Effector memory CD4-positive, alpha-beta T cell (primary cell): ENCODE measurements around the gene APOA1.

Experiments
- DNase-seq, 3 donors: peaks; one replicate each; pipeline ENCODE4 v3.0.0-alpha.2; 2020
- H3K27ac ChIP-seq: 2 replicates; pipeline ENCODE4 v1.7.0; 2013; ENCODE audit warnings: mild to moderate bottlenecking, low read length, moderate library complexity; ENCODE audit not compliant: insufficient read depth, poor library complexity, severe bottlenecking
- H3K27me3 ChIP-seq: replicated peaks from 2 replicates; pipeline ENCODE4 v1.7.0; 2013; ENCODE audit warnings: mild to moderate bottlenecking, low read length; ENCODE audit not compliant: insufficient read depth, control insufficient read depth, poor library complexity, severe bottlenecking
- H3K36me3 ChIP-seq: 2 replicates; pipeline ENCODE4 v1.7.0; 2013; ENCODE audit warnings: mild to moderate bottlenecking, low read length, moderate library complexity; ENCODE audit not compliant: control insufficient read depth, insufficient read depth
- H3K4me1 ChIP-seq: 2 replicates; pipeline ENCODE4 v1.7.0; 2013; ENCODE audit warnings: low read length, mild to moderate bottlenecking; ENCODE audit not compliant: control insufficient read depth, insufficient read depth, poor library complexity, severe bottlenecking
- H3K4me3 ChIP-seq: 2 replicates; pipeline ENCODE4 v1.7.0; 2013; ENCODE audit warnings: low read length, low read depth, mild to moderate bottlenecking; ENCODE audit not compliant: insufficient read depth, poor library complexity, severe bottlenecking
- H3K9me3 ChIP-seq: 2 replicates; pipeline ENCODE4 v1.7.0; 2013; ENCODE audit warnings: mild to moderate bottlenecking, low read length, moderate library complexity; ENCODE audit not compliant: control insufficient read depth

APOA1 gene

DNA sequence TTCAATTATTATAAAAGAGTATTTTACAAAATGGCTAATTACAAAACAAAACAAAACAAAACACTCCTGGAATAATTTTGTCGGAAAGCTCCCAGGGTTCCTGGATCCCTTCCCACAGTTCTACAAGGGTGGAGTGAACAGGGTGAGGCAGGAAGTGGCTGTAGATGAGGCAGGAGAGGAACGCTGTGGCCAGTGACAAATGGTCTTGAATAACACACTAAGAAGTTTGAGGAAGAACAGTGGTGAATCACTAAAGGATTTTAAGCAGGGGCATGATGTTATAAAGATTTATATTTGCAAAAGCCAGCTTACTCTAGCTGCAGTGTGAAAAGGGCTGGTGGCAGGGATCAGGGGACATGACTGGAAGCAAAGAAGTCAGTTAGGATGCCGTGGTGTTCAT is 33.8 kb upstream of the APOA1 start:
- no peak for DNase-seq
- Histone ChIP-seq H3K4me1 (no peaks in the 10 kb centered on the region), H3K27me3 (no peaks in the 10 kb centered on the region), H3K9me3 (no peaks in the 10 kb centered on the region), H3K4me3 (no peak overlapping the region), H3K36me3 (peaks cover 79% of the 10 kb centered on the region), H3K27ac (no peak overlapping the region)

GRCh38 chr11:116870054-116870453 is 32.6 kb upstream of the APOA1 start:
- Histone ChIP-seq H3K9me3 (no peaks in the 10 kb centered on the region), H3K27me3 (no peaks in the 10 kb centered on the region), H3K4me3 (no peak overlapping the region), H3K4me1 (no peaks in the 10 kb centered on the region), H3K36me3 (peaks cover 77% of the 10 kb centered on the region), H3K27ac (no peak overlapping the region)
- DNase-seq, result no peak

GRCh38 chr11:116869610-116870009 is 32.2 kb upstream of the APOA1 start:
- Histone ChIP-seq H3K9me3 (no peaks in the 10 kb centered on the region), H3K27me3 (no peaks in the 10 kb centered on the region), H3K4me1 (no peaks in the 10 kb centered on the region), H3K36me3 (peaks cover 77% of the 10 kb centered on the region), H3K4me3 (no peak overlapping the region), H3K27ac (no peak overlapping the region)
- no peak for DNase-seq

GRCh38 chr11:116868066-116868465 is 30.6 kb upstream of the APOA1 start:
- no peaks in the 10 kb centered on the region for H3K27me3 ChIP-seq
- H3K9me3 ChIP-seq, result no peaks in the 10 kb centered on the region
- no peaks in the 10 kb centered on the region for H3K4me1 ChIP-seq
- DNase-seq, result no peak
- H3K36me3 ChIP-seq, result peaks cover 67% of the 10 kb centered on the region
- H3K4me3 ChIP-seq, result no peak overlapping the region
- no peak overlapping the region for H3K27ac ChIP-seq

DNA sequence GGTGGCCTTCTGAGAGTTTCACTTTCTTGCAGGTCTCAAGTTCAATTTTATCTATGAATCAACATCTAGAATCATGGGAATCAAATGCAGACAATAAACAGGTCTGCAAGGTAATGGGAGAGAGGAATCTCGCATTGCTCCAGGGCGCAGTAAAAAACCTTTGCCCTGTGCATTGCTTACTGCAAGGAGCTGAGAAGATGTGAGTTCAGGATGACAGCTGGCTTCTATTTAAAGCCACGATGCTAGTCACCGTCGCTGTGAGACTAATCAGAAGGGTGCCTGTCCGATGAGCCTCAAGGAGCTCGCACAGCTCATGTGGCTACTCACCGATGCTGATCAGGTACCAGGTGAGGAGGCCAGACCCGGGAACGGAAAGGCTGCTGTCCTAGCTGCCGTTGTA is 30.2 kb upstream of the APOA1 start:
- no peak overlapping the region for H3K4me3 ChIP-seq
- no peak for DNase-seq
- H3K9me3 ChIP-seq, result no peaks in the 10 kb centered on the region
- H3K27ac ChIP-seq, result no peak overlapping the region
- peaks cover 63% of the 10 kb centered on the region for H3K36me3 ChIP-seq
- no peaks in the 10 kb centered on the region for H3K4me1 ChIP-seq
- H3K27me3 ChIP-seq, result no peaks in the 10 kb centered on the region

DNA sequence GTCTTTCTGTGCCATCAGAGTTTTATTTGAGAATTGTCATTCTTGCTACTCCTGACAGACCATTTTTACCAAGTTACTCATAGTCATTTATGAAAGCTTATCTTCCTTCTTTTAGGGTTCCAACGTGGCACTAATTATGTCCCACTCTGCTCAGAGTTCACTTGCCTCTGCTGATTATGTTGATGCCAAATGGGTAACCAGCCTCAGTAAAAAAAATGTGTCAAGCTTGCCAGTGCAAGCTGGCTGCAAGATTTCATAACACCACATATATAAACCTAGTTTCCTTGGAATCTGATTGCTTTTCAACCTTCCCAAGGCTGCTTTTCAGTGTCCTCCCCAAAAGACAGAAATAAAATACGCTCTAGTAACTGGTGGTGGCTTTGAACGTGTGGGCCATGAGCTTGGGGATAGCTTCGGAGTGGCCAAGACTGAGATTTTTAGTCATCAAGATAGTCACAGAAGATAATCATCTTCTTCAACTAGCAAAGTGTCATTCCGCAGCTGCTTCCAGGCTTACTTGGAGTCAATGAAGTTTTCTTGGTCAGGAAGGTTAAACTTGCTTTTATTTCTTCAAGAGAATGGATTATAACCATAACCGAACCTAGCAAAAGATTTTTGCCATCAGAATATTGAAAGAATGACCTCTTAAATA is 29.5 kb upstream of the APOA1 start:
- no peak for DNase-seq
- no peaks in the 10 kb centered on the region for H3K4me1 ChIP-seq
- no peaks in the 10 kb centered on the region for H3K9me3 ChIP-seq
- H3K4me3 ChIP-seq, result no peak overlapping the region
- H3K27ac ChIP-seq, result no peak overlapping the region
- H3K27me3 ChIP-seq, result no peaks in the 10 kb centered on the region
- H3K36me3 ChIP-seq, result peaks cover 65% of the 10 kb centered on the region

- H3K4me1 ChIP-seq, result no peaks in the 10 kb centered on the region
- no peak overlapping the region for H3K4me3 ChIP-seq
- H3K27ac ChIP-seq, result no peak overlapping the region
- DNase-seq, result no peak
- H3K36me3 ChIP-seq, result peaks cover 67% of the 10 kb centered on the region
- no peaks in the 10 kb centered on the region for H3K27me3 ChIP-seq
- no peaks in the 10 kb centered on the region for H3K9me3 ChIP-seq
Measured at GRCh38 chr11:116865696-116866095, 28.3 kb upstream of the APOA1 start.

- Histone ChIP-seq H3K4me3 (no peak overlapping the region), H3K36me3 (peaks cover 64% of the 10 kb centered on the region), H3K4me1 (no peaks in the 10 kb centered on the region), H3K9me3 (no peaks in the 10 kb centered on the region), H3K27me3 (no peaks in the 10 kb centered on the region), H3K27ac (no peak overlapping the region)
- DNase-seq, result no peak
Measured at GRCh38 chr11:116864531-116864930, 27.1 kb upstream of the APOA1 start.

DNA sequence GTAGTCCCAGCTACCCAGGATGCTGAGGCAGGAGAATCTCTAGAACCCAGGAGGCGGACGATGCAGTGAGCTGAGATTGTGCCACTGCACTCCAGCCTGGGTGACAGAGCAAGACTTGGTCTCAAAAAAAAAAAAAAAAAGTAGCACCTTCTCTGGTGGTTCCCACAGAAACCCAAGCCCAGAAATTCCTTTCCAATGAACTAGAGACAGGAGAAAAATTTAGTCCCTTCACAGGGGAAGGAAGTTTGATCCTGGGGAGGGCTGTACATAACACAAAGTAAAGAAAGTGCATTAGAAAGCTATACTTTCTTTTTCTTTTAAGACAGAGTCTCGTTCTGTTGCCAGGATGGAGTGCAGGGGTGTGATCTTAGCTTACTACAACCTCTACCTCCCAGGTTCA is 25.5 kb upstream of the APOA1 start:
- Histone ChIP-seq H3K4me3 (no peak overlapping the region), H3K27me3 (no peaks in the 10 kb centered on the region), H3K36me3 (peaks cover 67% of the 10 kb centered on the region), H3K4me1 (no peaks in the 10 kb centered on the region), H3K27ac (no peak overlapping the region), H3K9me3 (no peaks in the 10 kb centered on the region)
- DNase-seq, result no peak

DNA sequence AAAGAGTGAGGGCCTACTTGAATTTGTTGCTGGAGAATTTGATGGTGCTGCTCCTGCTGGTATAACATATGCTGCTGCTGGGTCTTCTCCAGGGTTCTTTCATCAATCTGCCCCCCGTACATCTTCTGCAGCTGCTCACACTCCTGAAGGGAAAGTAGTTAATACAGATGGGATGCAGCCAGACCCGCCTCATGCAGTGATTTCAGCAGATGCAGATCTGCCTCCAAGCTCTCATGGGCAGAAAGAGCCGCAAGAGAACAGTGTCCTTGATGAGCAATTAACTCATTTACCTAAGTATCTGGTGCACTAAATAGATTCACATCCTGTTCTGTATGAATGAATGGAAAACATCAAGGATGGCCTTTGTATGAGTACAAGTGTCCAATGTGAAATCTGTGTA is 24.8 kb upstream of the APOA1 start:
- Histone ChIP-seq H3K27ac (no peak overlapping the region), H3K27me3 (no peaks in the 10 kb centered on the region), H3K4me3 (no peak overlapping the region), H3K9me3 (no peaks in the 10 kb centered on the region), H3K36me3 (peaks cover 67% of the 10 kb centered on the region), H3K4me1 (no peaks in the 10 kb centered on the region)
- no peak for DNase-seq
